Activated CD4-positive, alpha-beta memory T cell treated with anti-CD3 and anti-CD28 coated beads, Interleukin-2, amount 10 ng/mL, durations not matched to agents 7 days and 5 days (primary cell): ENCODE results near the gene FAM50B. TPM values are rescaled to one million over a fixed set of nuclear protein-coding genes. Genes with fewer than 3 reads are reported as not detected.

Experiments used
- CTCF ChIA-PET: fragments of 350-600 bp; sonication (Branson Sonifier 250); formaldehyde crosslinking; loops from one replicate; lab custom pipeline; 2021; ENCODE audit warnings: antibody characterized with exemption, inconsistent platforms; lab: Charles Lee
- POLR2A ChIA-PET: fragments of 350-600 bp; sonication (Branson Sonifier 250); formaldehyde crosslinking; loops from one replicate; lab custom pipeline; 2021; ENCODE audit warnings: antibody characterized with exemption; lab: Charles Lee
- DNase-seq: peaks from one replicate; pipeline ENCODE4 v3.0.0-alpha.2; 2020
- H3K27ac Mint-ChIP-seq: one replicate; pipeline ENCODE4 v1.8.0; 2021; ENCODE audit warnings: mild to moderate bottlenecking, mixed read lengths
- H3K27me3 Mint-ChIP-seq: one replicate; pipeline ENCODE4 v1.8.0; 2021; ENCODE audit warnings: mixed read lengths
- H3K36me3 Mint-ChIP-seq: one replicate; pipeline ENCODE4 v1.8.0; 2021; ENCODE audit warnings: low read depth, mixed read lengths
- H3K4me1 Mint-ChIP-seq: one replicate; pipeline ENCODE4 v1.8.0; 2021; ENCODE audit warnings: mixed read lengths
- H3K4me3 Mint-ChIP-seq: one replicate; pipeline ENCODE4 v1.8.0; 2021; ENCODE audit warnings: mild to moderate bottlenecking, mixed read lengths
- H3K9me3 Mint-ChIP-seq: one replicate; pipeline ENCODE4 v1.8.0; 2021; ENCODE audit warnings: mixed read lengths
- total RNA-seq, 2 experiments: library from RNA; stranded (reverse); gene quantifications; one replicate each; pipeline ENCODE4 v1.2.3, GENCODE V29; 2021

FAM50B gene
- total RNA-seq, 2 experiments from 2014 or later, result 14.4 to 14.7 TPM

DNA sequence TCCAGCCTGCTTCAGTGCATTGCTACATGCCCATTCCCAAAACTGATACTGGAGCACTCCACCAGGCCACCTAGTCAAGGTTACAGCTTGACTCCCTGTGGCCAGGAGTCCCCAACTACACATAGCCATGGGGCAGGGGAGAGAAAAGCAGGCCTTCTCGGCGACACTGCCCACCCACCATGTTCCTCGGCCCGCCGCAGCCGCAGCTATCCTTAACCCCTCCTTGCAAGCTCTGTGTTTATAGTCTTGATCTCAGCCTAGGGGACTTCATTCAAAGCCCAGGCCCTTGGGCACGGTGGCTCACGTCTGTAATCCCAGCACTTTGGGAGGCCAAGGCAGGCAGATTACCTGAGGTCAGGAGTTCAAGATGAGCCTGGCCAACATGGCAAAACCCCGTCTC lies 39.2 kb upstream of the FAM50B start:
- H3K27me3 Mint-ChIP-seq, result no peaks in the 10 kb centered on the region
- H3K27ac Mint-ChIP-seq, result no peak overlapping the region
- no peak overlapping the region for H3K4me3 Mint-ChIP-seq
- CTCF ChIA-PET, result interaction anchor here (0.6 kb wide), 1 partner anchor 123 kb away, joined by 5 read pairs; no protein-coding TSS in a partner anchor
- no peaks in the 10 kb centered on the region for H3K4me1 Mint-ChIP-seq
- DNase-seq, result no peak
- no peaks in the 10 kb centered on the region for H3K36me3 Mint-ChIP-seq
- POLR2A ChIA-PET, result no interaction called here
- H3K9me3 Mint-ChIP-seq, result no peaks in the 10 kb centered on the region

DNA sequence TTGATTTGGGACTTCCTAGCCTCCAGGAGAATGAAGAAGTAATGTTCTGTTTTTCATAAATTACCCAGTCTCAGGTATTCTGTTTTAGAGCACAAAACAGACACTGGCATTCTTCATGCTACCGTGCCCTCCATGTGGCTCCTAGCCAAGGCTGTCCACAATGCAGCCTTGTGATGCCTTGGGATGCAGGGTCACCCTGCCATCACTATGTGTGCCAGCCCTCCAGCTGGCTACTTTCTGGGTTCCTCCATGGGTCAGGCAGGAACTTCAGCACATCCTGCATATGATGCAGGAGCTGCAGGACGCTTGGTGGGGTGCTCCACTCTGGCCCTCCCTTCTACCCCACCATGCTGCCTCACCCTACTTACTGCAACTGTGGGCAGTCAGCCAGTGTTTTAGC lies 38.0 kb upstream of the FAM50B start:
- no peaks in the 10 kb centered on the region for H3K27me3 Mint-ChIP-seq
- CTCF ChIA-PET, result no interaction called here
- H3K36me3 Mint-ChIP-seq, result no peaks in the 10 kb centered on the region

DNA sequence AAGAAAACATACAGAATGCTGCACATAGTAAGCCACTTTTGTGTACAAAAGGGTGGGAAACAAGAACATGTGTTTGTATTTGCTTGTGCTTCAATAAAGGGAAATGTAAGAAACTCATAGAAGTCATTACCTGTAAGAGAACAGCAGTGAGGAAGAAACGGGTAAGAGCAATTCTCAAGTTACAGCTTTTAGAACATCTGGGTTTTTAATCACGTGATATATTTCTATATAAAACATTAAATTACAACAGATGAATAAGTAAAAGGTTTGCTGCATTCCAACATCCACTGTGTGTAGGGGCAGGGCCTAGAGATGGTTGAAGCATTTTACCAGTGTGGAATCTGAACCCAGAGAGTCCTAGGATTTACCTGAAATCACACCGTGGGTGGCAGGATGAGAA lies 36.6 kb upstream of the FAM50B start:
- ChIA-PET POLR2A (no interaction called here), CTCF (interaction anchor here (1.4 kb wide), 1 partner anchor 209 kb away, joined by 3 read pairs; no protein-coding TSS in a partner anchor)
- H3K4me1 Mint-ChIP-seq, result no peaks in the 10 kb centered on the region
- no peak overlapping the region for H3K4me3 Mint-ChIP-seq
- DNase-seq, result no peak
- no peaks in the 10 kb centered on the region for H3K36me3 Mint-ChIP-seq
- no peak overlapping the region for H3K27ac Mint-ChIP-seq
- H3K27me3 Mint-ChIP-seq, result no peaks in the 10 kb centered on the region
- no peaks in the 10 kb centered on the region for H3K9me3 Mint-ChIP-seq

More for the DNA sequence above, 38.0 kb upstream of the FAM50B start:
- no peaks in the 10 kb centered on the region for H3K4me1 Mint-ChIP-seq
- no peak for DNase-seq
- H3K9me3 Mint-ChIP-seq, result no peaks in the 10 kb centered on the region
- POLR2A ChIA-PET, result no interaction called here
- no peak overlapping the region for H3K27ac Mint-ChIP-seq
- H3K4me3 Mint-ChIP-seq, result no peak overlapping the region

DNA sequence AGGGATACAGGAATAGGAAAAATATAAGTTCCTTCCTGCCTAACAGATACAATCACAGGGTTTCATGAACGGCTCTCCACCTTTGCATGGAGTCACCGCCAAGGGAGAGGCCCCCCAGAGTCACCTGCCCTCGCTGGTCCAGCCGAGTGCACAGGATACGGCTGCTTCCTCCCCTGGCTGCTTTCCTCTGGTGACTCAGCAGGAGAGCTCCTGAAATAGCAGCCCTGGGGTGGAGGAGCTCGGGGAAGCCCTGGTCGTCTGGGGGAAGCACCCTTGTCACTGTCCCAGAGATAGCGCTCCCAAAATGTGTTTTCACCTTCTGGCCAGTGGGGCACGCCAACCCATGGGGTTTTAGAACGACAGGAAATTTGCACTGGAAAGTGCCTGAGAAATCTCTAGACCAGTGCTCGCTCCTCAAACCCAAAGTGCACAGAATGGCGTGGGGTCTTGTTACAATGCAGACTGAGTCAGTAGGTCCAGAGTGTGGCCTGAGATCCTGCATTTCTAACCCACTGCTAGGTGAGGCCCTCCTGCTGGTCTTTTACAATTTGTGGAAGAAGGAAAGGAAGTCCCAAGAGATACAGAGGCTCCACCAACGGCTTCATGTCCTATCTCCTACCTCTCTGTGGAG lies 35.9 kb upstream of the FAM50B start:
- no peaks in the 10 kb centered on the region for H3K36me3 Mint-ChIP-seq
- no peak for DNase-seq
- H3K9me3 Mint-ChIP-seq, result no peaks in the 10 kb centered on the region
- no peaks in the 10 kb centered on the region for H3K4me1 Mint-ChIP-seq
- no peak overlapping the region for H3K27ac Mint-ChIP-seq
- no peak overlapping the region for H3K4me3 Mint-ChIP-seq
- H3K27me3 Mint-ChIP-seq, result no peaks in the 10 kb centered on the region
- CTCF ChIA-PET, result interaction anchor here (1.4 kb wide), 1 partner anchor 208 kb away, joined by 3 read pairs; no protein-coding TSS in a partner anchor
- POLR2A ChIA-PET, result no interaction called here

DNA sequence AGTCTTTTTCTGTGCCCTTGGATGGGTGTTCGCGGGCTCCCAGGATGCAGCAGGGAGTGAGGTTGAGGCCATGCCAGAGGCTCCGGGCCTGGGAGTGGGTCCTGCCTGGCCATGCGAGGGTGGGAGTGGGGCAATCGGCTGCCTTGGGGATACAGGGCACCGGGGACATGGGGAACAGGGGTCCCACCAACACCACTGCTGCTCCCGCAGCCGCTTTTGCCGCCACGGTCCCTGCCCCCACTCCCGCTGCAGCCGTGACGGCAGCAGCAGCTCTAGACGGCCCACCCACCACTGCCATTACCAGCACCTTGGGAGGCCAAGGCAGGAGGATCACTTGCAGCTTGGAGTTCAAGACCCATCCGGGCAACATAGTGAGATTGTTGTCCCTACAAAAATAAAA lies 35.3 kb upstream of the FAM50B start:
- Mint-ChIP-seq H3K36me3 (no peaks in the 10 kb centered on the region), H3K27me3 (no peaks in the 10 kb centered on the region), H3K9me3 (no peaks in the 10 kb centered on the region), H3K4me1 (no peaks in the 10 kb centered on the region), H3K27ac (no peak overlapping the region), H3K4me3 (no peak overlapping the region)
- no peak for DNase-seq
- POLR2A ChIA-PET, result no interaction called here
- CTCF ChIA-PET, result no interaction called here

DNA sequence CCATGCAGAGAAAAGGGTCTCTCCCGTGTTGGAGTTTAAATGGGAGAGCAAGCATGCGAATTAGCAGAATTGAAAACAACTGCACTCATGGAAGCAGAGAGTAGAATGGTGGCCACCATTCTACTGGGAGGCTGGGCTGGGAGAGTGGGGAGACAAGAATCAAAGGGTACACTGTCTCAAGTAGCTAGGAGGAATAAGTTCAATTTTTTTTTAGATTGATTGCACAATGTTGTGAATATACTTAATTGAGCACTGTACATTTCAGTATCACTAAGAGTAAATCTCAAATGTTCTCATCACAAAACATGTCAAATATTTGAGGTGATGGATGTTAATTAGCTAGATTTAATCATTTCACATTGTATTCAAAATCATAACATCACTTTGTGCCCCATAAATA lies 34.6 kb upstream of the FAM50B start:
- POLR2A ChIA-PET, result no interaction called here
- H3K27ac Mint-ChIP-seq, result no peak overlapping the region
- no peaks in the 10 kb centered on the region for H3K36me3 Mint-ChIP-seq
- DNase-seq, result no peak
- H3K9me3 Mint-ChIP-seq, result no peaks in the 10 kb centered on the region
- H3K4me3 Mint-ChIP-seq, result no peak overlapping the region
- CTCF ChIA-PET, result interaction anchor here (1.4 kb wide), 1 partner anchor 82 kb away, joined by 4 read pairs; no protein-coding TSS in a partner anchor
- H3K27me3 Mint-ChIP-seq, result no peaks in the 10 kb centered on the region
- H3K4me1 Mint-ChIP-seq, result no peaks in the 10 kb centered on the region

DNA sequence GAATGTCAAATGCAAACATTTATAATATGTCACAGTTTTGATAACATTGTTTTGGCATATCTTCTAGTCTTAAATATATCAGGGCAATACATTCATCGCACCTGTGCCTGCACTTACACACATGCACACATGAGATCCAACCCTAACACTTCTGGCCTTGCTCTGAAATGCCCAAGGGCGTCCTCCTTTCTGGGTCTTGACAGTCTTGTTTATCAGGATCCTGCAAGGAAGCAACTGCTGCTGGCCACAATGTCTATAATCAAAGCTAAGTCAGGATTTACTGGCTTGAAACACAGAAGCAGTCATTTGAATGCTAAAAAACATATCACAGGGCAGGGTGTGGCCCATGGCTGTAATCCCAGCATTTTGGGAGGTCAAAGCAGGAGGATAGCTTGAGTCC lies 32.9 kb upstream of the FAM50B start:
- Mint-ChIP-seq H3K9me3 (no peaks in the 10 kb centered on the region), H3K27me3 (no peaks in the 10 kb centered on the region), H3K4me1 (no peaks in the 10 kb centered on the region), H3K27ac (no peak overlapping the region), H3K36me3 (no peaks in the 10 kb centered on the region), H3K4me3 (no peak overlapping the region)
- no peak for DNase-seq
- CTCF ChIA-PET, result no interaction called here
- POLR2A ChIA-PET, result no interaction called here

DNA sequence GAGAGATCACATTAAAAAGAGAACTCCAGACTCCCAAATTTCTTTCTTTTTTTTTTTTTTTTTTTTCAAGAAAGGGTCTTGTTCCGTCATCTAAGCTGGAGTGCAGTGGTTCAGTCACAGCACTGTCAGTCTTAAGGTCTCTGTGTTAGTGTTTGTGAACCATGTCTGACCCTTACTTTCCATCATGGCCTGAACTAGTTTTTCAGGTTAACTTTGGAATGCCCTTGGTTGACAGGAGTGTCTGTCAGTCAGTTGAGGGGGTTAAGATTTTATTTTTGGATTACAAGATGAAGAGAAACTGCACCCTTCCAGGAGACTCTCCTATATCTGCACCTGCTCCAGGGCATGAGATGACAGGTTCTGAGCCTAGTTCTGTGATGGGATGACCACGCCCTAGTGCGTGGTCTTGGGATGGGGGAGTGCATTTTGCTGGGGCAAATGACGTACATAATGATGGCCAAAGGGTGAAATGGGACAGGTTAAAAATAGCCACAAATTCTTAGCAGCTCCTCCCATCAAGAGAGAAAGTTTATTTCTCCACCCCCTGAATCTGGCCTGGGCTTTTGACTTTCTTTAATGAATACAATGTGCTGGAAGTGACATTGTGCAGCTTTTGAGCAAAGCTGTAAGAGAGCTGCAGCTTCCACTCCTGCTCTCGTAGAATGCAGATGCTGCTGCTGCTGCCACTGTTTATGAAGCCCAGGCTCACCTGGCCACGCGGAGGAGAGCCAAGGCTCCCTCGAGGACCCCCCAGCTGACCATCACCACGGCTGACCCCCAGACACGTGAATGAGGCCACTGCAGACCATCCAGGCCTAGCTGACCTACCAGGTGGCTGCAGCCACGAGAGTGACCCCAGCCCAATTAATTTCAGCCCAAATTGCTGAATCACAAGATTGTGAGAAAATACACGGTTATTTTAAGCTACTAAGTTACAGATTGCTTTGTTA lies 29.7 kb upstream of the FAM50B start:
- Mint-ChIP-seq H3K27me3 (no peaks in the 10 kb centered on the region), H3K4me3 (no peak overlapping the region), H3K36me3 (no peaks in the 10 kb centered on the region), H3K9me3 (no peaks in the 10 kb centered on the region), H3K27ac (no peak overlapping the region), H3K4me1 (no peaks in the 10 kb centered on the region)
- no peak for DNase-seq
- ChIA-PET POLR2A (no interaction called here), CTCF (interaction anchor here (0.7 kb wide), 1 partner anchor 449 kb away, joined by 5 read pairs; no protein-coding TSS in a partner anchor)

DNA sequence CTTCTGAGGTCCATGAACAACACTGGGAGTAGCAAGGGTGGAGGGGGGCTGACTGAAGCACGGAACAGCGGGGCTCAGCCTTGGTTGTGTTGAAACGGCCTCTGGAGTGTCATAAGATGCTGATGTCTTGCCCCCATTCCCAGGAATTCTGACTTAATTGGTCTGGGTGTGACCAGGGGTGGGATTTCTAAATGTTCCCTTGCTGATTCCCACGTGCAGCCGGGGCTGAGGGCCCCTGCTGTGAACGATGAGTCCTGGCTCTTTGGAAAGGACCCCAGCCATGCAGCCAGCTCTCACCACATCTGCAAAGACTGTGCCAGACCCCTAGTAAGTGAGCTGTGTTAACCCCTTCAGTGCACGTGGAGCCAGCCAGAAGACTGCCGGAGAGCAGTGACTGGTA lies 28.6 kb upstream of the FAM50B start:
- Mint-ChIP-seq H3K4me1 (no peaks in the 10 kb centered on the region), H3K36me3 (no peaks in the 10 kb centered on the region), H3K27me3 (no peaks in the 10 kb centered on the region), H3K4me3 (no peak overlapping the region), H3K27ac (no peak overlapping the region), H3K9me3 (no peaks in the 10 kb centered on the region)
- no peak for DNase-seq
- POLR2A ChIA-PET, result no interaction called here
- CTCF ChIA-PET, result no interaction called here

DNA sequence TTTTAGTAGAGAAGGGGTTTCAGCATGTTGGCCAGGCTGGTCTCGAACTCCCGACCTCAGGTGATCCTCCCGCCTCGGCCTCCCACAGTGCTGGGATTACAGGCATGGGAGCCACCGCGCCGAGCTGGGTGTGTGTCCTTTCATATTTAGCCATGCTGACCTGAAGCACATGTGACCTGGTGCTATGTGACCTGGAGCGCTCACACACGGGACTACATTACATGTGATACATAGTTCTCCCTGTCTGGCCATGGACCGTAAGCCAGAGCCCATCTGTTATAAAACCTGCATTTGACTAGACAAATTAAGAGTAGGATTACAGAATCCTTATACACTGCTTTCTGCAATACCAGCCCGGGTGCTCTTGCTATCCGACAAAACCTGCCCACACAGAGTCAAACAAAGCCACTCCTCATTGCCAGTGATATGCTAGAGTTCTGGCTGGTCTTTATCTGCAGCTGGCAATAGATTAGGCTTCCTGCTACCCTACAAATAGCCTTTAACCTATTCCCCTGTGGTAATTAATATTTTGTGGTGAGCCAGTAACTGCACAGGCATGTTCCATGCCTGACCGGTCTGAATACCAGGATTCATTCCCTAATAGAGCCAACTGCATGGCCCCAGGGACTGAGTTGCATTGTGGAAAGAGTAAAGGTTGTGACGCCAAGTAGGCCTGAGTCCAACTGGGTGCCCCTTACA lies 26.3 kb upstream of the FAM50B start:
- ChIA-PET CTCF (no interaction called here), POLR2A (no interaction called here)
- no peak for DNase-seq
- Mint-ChIP-seq H3K4me3 (no peak overlapping the region), H3K4me1 (no peaks in the 10 kb centered on the region), H3K27ac (no peak overlapping the region), H3K27me3 (no peaks in the 10 kb centered on the region), H3K9me3 (no peaks in the 10 kb centered on the region), H3K36me3 (no peaks in the 10 kb centered on the region)

DNA sequence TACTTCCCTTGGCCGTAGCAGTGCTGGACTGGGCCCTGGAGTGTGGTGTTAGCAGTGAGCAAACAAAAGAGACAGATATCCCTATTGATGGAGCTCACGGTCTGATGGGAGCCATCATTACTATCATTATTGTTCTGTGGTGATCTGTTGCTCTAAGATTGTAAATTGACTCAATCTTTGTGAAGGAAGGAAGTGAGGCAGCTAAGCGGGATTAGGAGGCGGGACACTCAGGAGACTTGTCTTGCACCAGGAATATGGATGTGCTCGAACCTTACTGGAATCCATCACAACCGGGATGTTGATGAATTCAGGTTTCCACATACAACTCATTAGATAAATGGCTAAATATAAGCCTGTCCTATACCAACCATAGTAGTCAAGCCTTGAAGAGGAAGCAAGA lies 25.5 kb upstream of the FAM50B start:
- ChIA-PET POLR2A (no interaction called here), CTCF (no interaction called here)
- no peaks in the 10 kb centered on the region for H3K36me3 Mint-ChIP-seq
- no peaks in the 10 kb centered on the region for H3K4me1 Mint-ChIP-seq
- DNase-seq, result no peak
- no peak overlapping the region for H3K27ac Mint-ChIP-seq
- H3K9me3 Mint-ChIP-seq, result no peaks in the 10 kb centered on the region
- H3K27me3 Mint-ChIP-seq, result no peaks in the 10 kb centered on the region
- H3K4me3 Mint-ChIP-seq, result no peak overlapping the region

DNA sequence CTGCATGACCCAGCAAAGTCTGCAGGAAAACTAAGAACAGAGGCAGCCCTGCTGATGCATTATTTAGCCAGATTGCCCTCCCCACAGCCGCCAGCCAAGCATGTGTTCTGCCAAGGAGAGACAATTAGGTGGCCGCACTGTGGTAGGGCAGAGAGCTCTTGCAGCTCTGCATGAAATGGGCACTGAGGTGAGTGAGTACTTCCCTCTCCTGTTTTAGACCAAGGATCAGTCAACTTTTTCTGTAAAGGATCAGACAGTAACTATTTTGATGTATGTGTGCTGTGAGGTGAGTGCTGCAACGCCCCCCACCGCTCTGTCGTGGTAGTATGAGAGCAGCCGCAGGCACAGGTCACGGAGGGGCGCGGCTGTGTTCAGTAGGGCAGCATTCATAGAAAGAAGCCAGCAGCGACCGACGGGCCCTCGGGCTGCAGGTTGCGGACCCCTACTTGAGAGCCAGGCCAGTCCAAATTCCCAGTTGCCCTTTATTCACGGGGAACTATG lies 23.8 kb upstream of the FAM50B start:
- no peak overlapping the region for H3K4me3 Mint-ChIP-seq
- no peaks in the 10 kb centered on the region for H3K9me3 Mint-ChIP-seq
- no peaks in the 10 kb centered on the region for H3K36me3 Mint-ChIP-seq
- no peak for DNase-seq
- no peak overlapping the region for H3K27ac Mint-ChIP-seq
- ChIA-PET CTCF (no interaction called here), POLR2A (no interaction called here)
- no peaks in the 10 kb centered on the region for H3K4me1 Mint-ChIP-seq
- no peaks in the 10 kb centered on the region for H3K27me3 Mint-ChIP-seq
